Lung (tissue), 12 donors: ENCODE data around the gene OPRL1. TPM values are rescaled to one million over a fixed set of nuclear protein-coding genes. Genes with fewer than 3 reads are reported as not detected.

ENCODE experiments used
- ATAC-seq: fragments of 200-7000 bp; cut with Tn5 transposase; one replicate; pipeline ENCODE4 v1.9.1; 2020; ENCODE audit warnings: moderate number of reproducible peaks; ENCODE audit not compliant: insufficient read depth, low FRiP score
- DNase-seq, 3 donors: peaks; one replicate each; pipeline ENCODE4 v3.0.0-alpha.2; 2013 to 2017
- H3K27ac ChIP-seq, 2 donors: one replicate each; pipeline ENCODE4 v1.5.1; 2013; ENCODE audit warnings: mild to moderate bottlenecking in 2 of 2, moderate library complexity in 2 of 2, control low read depth in 1 of 2, inconsistent platforms in 1 of 2, low read depth in 1 of 2, low read length in 1 of 2
- H3K27me3 ChIP-seq, 3 donors: one replicate each; pipeline ENCODE4 v1.5.1; 2013; ENCODE audit warnings: low read length in 2 of 3; ENCODE audit not compliant: control insufficient read depth in 3 of 3, insufficient read depth in 3 of 3
- H3K36me3 ChIP-seq, 4 donors: one replicate each; pipeline ENCODE4 v1.5.1; 2013; ENCODE audit warnings: low read length in 4 of 4, mild to moderate bottlenecking in 1 of 4, moderate library complexity in 1 of 4; ENCODE audit not compliant: control insufficient read depth in 4 of 4, insufficient read depth in 4 of 4
- H3K4me1 ChIP-seq, 5 donors: one replicate each; pipeline ENCODE4 v1.5.1; 2013; ENCODE audit warnings: low read length in 5 of 5, mild to moderate bottlenecking in 2 of 5, moderate library complexity in 1 of 5; ENCODE audit not compliant: control insufficient read depth in 5 of 5, insufficient read depth in 5 of 5
- H3K4me3 ChIP-seq: one replicate; pipeline ENCODE4 v1.5.1; 2013; ENCODE audit warnings: mild to moderate bottlenecking, control low read depth, moderate library complexity
- H3K9ac ChIP-seq, 2 donors: one replicate each; pipeline ENCODE4 v1.5.1; 2013; ENCODE audit warnings: low read length in 2 of 2, control low read depth in 1 of 2; ENCODE audit not compliant: insufficient read depth in 1 of 2
- H3K9me3 ChIP-seq, 4 donors: one replicate each; pipeline ENCODE4 v1.5.1; 2013; ENCODE audit warnings: low read length in 3 of 4, mild to moderate bottlenecking in 1 of 4, moderate library complexity in 1 of 4; ENCODE audit not compliant: control insufficient read depth in 4 of 4, insufficient read depth in 3 of 4
- WGBS, 2 donors: extraction: QIAGEN DNeasy Blood & Tissue Kit; methylation state at CpG; one replicate each; pipeline ENCODE4 v1.1.7; 2013; 5-methylcytosine and 5-hydroxymethylcytosine counted together
- polyA plus RNA-seq, 2 donors: library from polyadenylated mRNA; stranded (reverse); fragments of 200-250 nt; gene quantifications; one replicate each; pipeline ENCODE4 v1.2.1, GENCODE V29; 2013
- total RNA-seq, 2 donors: library from RNA; depleted of rRNA in 1 of 2; stranded (reverse); fragments of >200 nt in 1 of 2; gene quantifications; one replicate each; pipeline ENCODE4 v1.2.1, GENCODE V29; 2014 to 2021
- TF ChIP-seq, protein P1 (sequence below): IDR thresholded peaks from 2 replicates; pipeline ENCODE4 v1.5.1; 2012; ENCODE audit warnings: mild to moderate bottlenecking; ENCODE audit errors: control extremely low read depth, extremely low read depth
- donor health status: control.
- donor health status: control.
- donor health status: Bipolar disorder and iron deficiency.
- donor health status: healthy.
- donor health status: DM: yes; HTN: yes; CAD: no.

Gene OPRL1
- total and polyA plus RNA-seq, 4 donors, result 0.45 to 3.1 (median 2.1) TPM

DNA sequence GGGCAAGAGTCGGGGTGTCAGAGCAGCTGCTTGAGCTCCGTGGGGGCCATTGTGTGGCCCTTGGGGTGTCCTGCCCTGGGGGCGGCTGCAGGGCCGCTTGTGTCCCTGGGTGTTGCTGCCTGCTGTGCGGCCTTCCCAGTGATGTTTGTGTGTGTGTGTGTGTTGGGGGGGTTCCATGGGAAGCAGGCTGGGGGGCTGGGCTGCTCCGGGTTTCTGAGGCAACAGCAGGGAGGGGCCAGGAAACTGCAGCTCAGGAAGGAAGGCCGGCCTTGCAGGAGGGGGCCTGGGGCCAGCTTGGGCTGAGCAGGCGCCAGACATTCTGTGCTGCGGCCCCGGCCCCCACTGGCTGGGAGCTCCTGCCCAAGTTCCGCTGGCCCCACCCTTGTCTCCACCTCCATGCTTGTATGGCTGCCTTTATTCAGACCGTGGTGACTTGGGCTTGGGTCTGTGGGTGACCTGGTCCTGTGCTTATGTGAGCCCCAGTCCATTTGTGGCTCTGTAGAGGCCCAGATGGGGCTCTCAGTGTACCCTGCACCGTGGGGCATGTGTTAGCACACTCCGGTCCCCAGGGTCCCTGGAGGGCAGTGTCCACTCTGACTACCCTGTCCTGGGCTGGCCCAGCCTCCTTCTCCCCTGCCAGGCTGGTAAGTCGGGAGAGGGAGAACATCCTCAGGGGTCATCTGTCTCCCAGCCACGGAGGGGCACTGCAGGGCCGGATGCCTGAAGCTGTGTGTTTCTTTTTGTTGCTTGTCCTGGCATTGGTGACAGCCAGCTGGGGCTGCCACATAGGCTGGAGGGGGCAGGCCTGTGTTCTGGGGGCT lies 25.8 kb upstream of the OPRL1 start:
- no peak for ATAC-seq
- Histone ChIP-seq H3K4me3 (no peak overlapping the region), H3K9ac (peak overlapping the region in 1 of 2 donors; percentile 58), H3K36me3 (no peaks in the 10 kb centered on the region), H3K9me3 (no peaks in the 10 kb centered on the region), H3K27ac (peak overlapping the region; percentile 66 to 86), H3K27me3 (peaks cover 0 to 7% (median 7%) of the 10 kb centered on the region in 3 donors), H3K4me1 (peaks cover 0 to 76% (median 17%) of the 10 kb centered on the region in 5 donors)
- TF ChIP-seq, protein P1, sequence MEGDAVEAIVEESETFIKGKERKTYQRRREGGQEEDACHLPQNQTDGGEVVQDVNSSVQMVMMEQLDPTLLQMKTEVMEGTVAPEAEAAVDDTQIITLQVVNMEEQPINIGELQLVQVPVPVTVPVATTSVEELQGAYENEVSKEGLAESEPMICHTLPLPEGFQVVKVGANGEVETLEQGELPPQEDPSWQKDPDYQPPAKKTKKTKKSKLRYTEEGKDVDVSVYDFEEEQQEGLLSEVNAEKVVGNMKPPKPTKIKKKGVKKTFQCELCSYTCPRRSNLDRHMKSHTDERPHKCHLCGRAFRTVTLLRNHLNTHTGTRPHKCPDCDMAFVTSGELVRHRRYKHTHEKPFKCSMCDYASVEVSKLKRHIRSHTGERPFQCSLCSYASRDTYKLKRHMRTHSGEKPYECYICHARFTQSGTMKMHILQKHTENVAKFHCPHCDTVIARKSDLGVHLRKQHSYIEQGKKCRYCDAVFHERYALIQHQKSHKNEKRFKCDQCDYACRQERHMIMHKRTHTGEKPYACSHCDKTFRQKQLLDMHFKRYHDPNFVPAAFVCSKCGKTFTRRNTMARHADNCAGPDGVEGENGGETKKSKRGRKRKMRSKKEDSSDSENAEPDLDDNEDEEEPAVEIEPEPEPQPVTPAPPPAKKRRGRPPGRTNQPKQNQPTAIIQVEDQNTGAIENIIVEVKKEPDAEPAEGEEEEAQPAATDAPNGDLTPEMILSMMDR, result no peak
- DNase-seq, result peak; percentile 90 to 96 (median 91)
- WGBS, 2 donors, result 19 to 22% methylated on average over 14 to 17 of the region's 17 CpGs

- no peak overlapping the region for H3K9ac ChIP-seq
- 52 to 78% methylated on average over 8 to 9 of the region's 9 CpGs for WGBS, 2 donors
- no peak overlapping the region for H3K4me3 ChIP-seq
- peaks cover 0 to 68% (median 17%) of the 10 kb centered on the region in 5 donors for H3K4me1 ChIP-seq
- no peaks in the 10 kb centered on the region for H3K9me3 ChIP-seq
- TF ChIP-seq, protein P1, result no peak
- no peak for DNase-seq
- no peaks in the 10 kb centered on the region for H3K36me3 ChIP-seq
- H3K27ac ChIP-seq, result peak overlapping the region; percentile 66 to 78
- H3K27me3 ChIP-seq, result peaks cover 0 to 7% (median 0%) of the 10 kb centered on the region in 3 donors
- ATAC-seq, result no peak
These were observed 24.4 kb upstream of the OPRL1 start for GRCh38 chr20:64055396-64055892.

GRCh38 chr20:64055893-64056638 lies 23.8 kb upstream of the OPRL1 start:
- peak overlapping the region; percentile 66 to 78 for H3K27ac ChIP-seq
- H3K4me1 ChIP-seq, result peaks cover 0 to 62% (median 17%) of the 10 kb centered on the region in 5 donors
- H3K9me3 ChIP-seq, result no peaks in the 10 kb centered on the region
- TF ChIP-seq, protein P1, result no peak
- no peak overlapping the region for H3K9ac ChIP-seq
- H3K4me3 ChIP-seq, result no peak overlapping the region
- ATAC-seq (no peak), DNase-seq (peak; percentile 76 to 87 (median 83))
- no peaks in the 10 kb centered on the region for H3K36me3 ChIP-seq
- peaks cover 0 to 2% (median 0%) of the 10 kb centered on the region in 3 donors for H3K27me3 ChIP-seq
- WGBS, 2 donors, result 35 to 38% methylated on average over 21 to 22 of the region's 22 CpGs
